H1 (cell line): ENCODE data around the gene OR4L1.

Experiments
- BRCA1 ChIP-seq: IDR thresholded peaks from 2 replicates; pipeline ENCODE4 v1.6.1; 2012; ENCODE audit warnings: low read depth, low read length, improper control_type of control experiment
- CREB1 ChIP-seq: IDR thresholded peaks from 2 replicates; pipeline ENCODE4 v1.6.1; 2012; ENCODE audit warnings: inconsistent platforms
- CTCF ChIP-seq, 3 experiments: IDR thresholded peaks; 1 replicate in 2 of 3; 2 replicates in 1 of 3; pipeline versions ENCODE4 v1.5.1 to v1.6.1; 2011; ENCODE audit warnings: low read length in 3 of 3, mild to moderate bottlenecking in 3 of 3, inconsistent platforms in 2 of 3, low read depth in 1 of 3, moderate library complexity in 1 of 3; ENCODE audit not compliant: insufficient read depth in 1 of 3; ENCODE audit errors: control extremely low read depth in 1 of 3
- EZH2 ChIP-seq: fragments of 200-600 bp; sonication (generic); IDR thresholded peaks from 2 replicates; pipeline ENCODE4 v1.7.1; 2012; ENCODE audit warnings: low read depth, mild to moderate bottlenecking, moderate library complexity, low read length, inconsistent platforms; ENCODE audit not compliant: severe bottlenecking
- JUND ChIP-seq: IDR thresholded peaks from 2 replicates; pipeline ENCODE4 v1.6.1; 2011; ENCODE audit warnings: mild to moderate bottlenecking, improper control_type of control experiment, low read length
- POLR2A ChIP-seq, 2 experiments: IDR thresholded peaks; 1 replicate in 1 of 2; 2 replicates in 1 of 2; pipeline ENCODE4 v1.6.1; 2011; ENCODE audit warnings: low read depth in 2 of 2, low read length in 2 of 2, mild to moderate bottlenecking in 2 of 2; ENCODE audit errors: control extremely low read depth in 1 of 2
- POLR2AphosphoS5 ChIP-seq: IDR thresholded peaks from 2 replicates; pipeline ENCODE4 v1.6.1; 2011; ENCODE audit warnings: low read depth, low read length
- RNF2 ChIP-seq: fragments of 200-900, 300-1000 bp; sonication (generic); IDR thresholded peaks from 2 replicates; pipeline ENCODE4 v1.7.1; 2016; ENCODE audit warnings: borderline replicate concordance, low read depth, mild to moderate bottlenecking, antibody characterized with exemption, low read length; ENCODE audit not compliant: poor library complexity, severe bottlenecking; ENCODE audit errors: missing control alignments
- TAF1 ChIP-seq: IDR thresholded peaks from 2 replicates; pipeline ENCODE4 v1.6.1; 2011; ENCODE audit warnings: mild to moderate bottlenecking, low read depth, low read length
- USF2 ChIP-seq: IDR thresholded peaks from 2 replicates; pipeline ENCODE4 v1.6.1; 2011; ENCODE audit warnings: low read length, improper control_type of control experiment
- TF ChIP-seq, protein P1 (sequence below): IDR thresholded peaks from 2 replicates; pipeline ENCODE4 v1.6.1; 2012; ENCODE audit warnings: low read length, inconsistent platforms

- TF ChIP-seq POLR2AphosphoS5 (no peak), BRCA1 (no peak), TAF1 (no peak), CTCF (IDR thresholded peaks at IDR 0.05; ENCODE audit: control extremely low read depth in 1 of 3, insufficient read depth in 1 of 3, low read depth in 1 of 3, low read length in 3 of 3) (no peak), USF2 (no peak), RNF2 (no peak), EZH2 (no peak), POLR2A (IDR thresholded peaks at IDR 0.05; ENCODE audit: control extremely low read depth in 1 of 2, low read depth in 2 of 2, low read length in 2 of 2) (no peak), CREB1 (no peak), JUND (no peak)
- TF ChIP-seq, protein P1, sequence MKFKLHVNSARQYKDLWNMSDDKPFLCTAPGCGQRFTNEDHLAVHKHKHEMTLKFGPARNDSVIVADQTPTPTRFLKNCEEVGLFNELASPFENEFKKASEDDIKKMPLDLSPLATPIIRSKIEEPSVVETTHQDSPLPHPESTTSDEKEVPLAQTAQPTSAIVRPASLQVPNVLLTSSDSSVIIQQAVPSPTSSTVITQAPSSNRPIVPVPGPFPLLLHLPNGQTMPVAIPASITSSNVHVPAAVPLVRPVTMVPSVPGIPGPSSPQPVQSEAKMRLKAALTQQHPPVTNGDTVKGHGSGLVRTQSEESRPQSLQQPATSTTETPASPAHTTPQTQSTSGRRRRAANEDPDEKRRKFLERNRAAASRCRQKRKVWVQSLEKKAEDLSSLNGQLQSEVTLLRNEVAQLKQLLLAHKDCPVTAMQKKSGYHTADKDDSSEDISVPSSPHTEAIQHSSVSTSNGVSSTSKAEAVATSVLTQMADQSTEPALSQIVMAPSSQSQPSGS: no peak
Observed at GRCh38 chr14:20093442-20093841, 33.6 kb downstream of the OR4L1 start.
